Stimulated activated CD8-positive, alpha-beta memory T cell treated with anti-CD3 and anti-CD28 coated beads, Interleukin-15, amount 100 ng/mL, for 4 hours (primary cell): Measurements from ENCODE around the gene MARK3.
A peak's percentile ranks its signal among the peaks of the same experiment; 100 is the strongest.
"Not testable (repeated sequence)": the region's sequence is repeated elsewhere in the genome, so short reads cannot be mapped to it uniquely, and the experiment has no call there.

Experiments
- DNase-seq, 2 donors: peaks; one replicate each; pipeline ENCODE4 v3.0.0-alpha.2; 2020; ENCODE audit warnings: low read depth in 2 of 2

Gene MARK3

GRCh38 chr14:103510724-103511693 lies 125.8 kb downstream of the MARK3 start:
- no peak for DNase-seq

GRCh38 chr14:103512180-103512579 lies 127.0 kb downstream of the MARK3 start:
- DNase-seq, result not testable (repeated sequence)

- no peak for DNase-seq
Measured at GRCh38 chr14:103512701-103513611, 127.7 kb downstream of the MARK3 start.

GRCh38 chr14:103514596-103515421 lies 129.6 kb downstream of the MARK3 start:
- no peak for DNase-seq

- no peak for DNase-seq
Measured at GRCh38 chr14:103516426-103517173, 131.4 kb downstream of the MARK3 start.

- DNase-seq, result no peak
Measured at GRCh38 chr14:103517174-103517566, 132.0 kb downstream of the MARK3 start.

- DNase-seq, result no peak
Measured at GRCh38 chr14:103517721-103518421, 132.7 kb downstream of the MARK3 start.

GRCh38 chr14:103518422-103519042 lies 133.3 kb downstream of the MARK3 start:
- DNase-seq, result peak in 1 of 2 donors; percentile 32

- DNase-seq, result no peak
Measured at GRCh38 chr14:103519043-103519836, 134.0 kb downstream of the MARK3 start.

- no peak for DNase-seq
Measured at GRCh38 chr14:103519837-103520212, 134.6 kb downstream of the MARK3 start.

- no peak for DNase-seq
Measured at GRCh38 chr14:103520269-103520656, 135.0 kb downstream of the MARK3 start.

GRCh38 chr14:103520657-103521437 lies 135.6 kb downstream of the MARK3 start:
- DNase-seq, result peak; percentile 42 to 50

GRCh38 chr14:103521438-103521950 lies 136.3 kb downstream of the MARK3 start:
- DNase-seq, result no peak

- no peak for DNase-seq
Measured at GRCh38 chr14:103521951-103522563, 136.8 kb downstream of the MARK3 start.

GRCh38 chr14:103522649-103523574 lies 137.7 kb downstream of the MARK3 start, which contains the start of gene CKB:
TSS of gene CKB (minus strand) at chr14:103522830. CDS start at chr14:103522493, 337 bp downstream.
- no peak for DNase-seq

GRCh38 chr14:103523575-103523954 lies 138.3 kb downstream of the MARK3 start:
- DNase-seq, result no peak
